Smooth muscle cell (in vitro differentiated cells): Measurements from ENCODE around the gene ZSCAN2. TPM values are rescaled to one million over a fixed set of nuclear protein-coding genes. Genes with fewer than 3 reads are reported as not detected.
A peak's percentile ranks its signal among the peaks of the same experiment; 100 is the strongest.
"Not testable (repeated sequence)": the region's sequence is repeated elsewhere in the genome, so short reads cannot be mapped to it uniquely, and the experiment has no call there.

Source experiments
- DNase-seq: peaks from one replicate; lab custom pipeline; 2025; ENCODE audit not compliant: unreplicated experiment; lab: John Stamatoyannopoulos, UW
- H2AFZ ChIP-seq: fragments of 200-600 bp; sonication (generic); 2 replicates; pipeline ENCODE4 v1.6.0; 2016; ENCODE audit warnings: antibody characterized with exemption, low read depth, mild to moderate bottlenecking
- H3F3A ChIP-seq: fragments of 200-600 bp; sonication (generic); 2 replicates; pipeline ENCODE4 v1.6.0; 2017; ENCODE audit warnings: antibody characterized with exemption, low read depth
- H3K27ac ChIP-seq: fragments of 200-600 bp; sonication (generic); 2 replicates; pipeline ENCODE4 v1.5.1; 2016; ENCODE audit warnings: low read depth, mild to moderate bottlenecking
- H3K27me3 ChIP-seq: fragments of 200-600 bp; sonication (generic); 2 replicates; pipeline ENCODE4 v1.6.1; 2016; ENCODE audit warnings: low read depth, mild to moderate bottlenecking
- H3K36me3 ChIP-seq: fragments of 200-600 bp; sonication (generic); 2 replicates; pipeline ENCODE4 v1.5.1; 2016; ENCODE audit warnings: low read depth
- H3K4me1 ChIP-seq: fragments of 200-600 bp; sonication (generic); 2 replicates; pipeline ENCODE4 v1.5.1; 2016; ENCODE audit warnings: low read depth
- H3K4me2 ChIP-seq: fragments of 200-600 bp; sonication (generic); 2 replicates; pipeline ENCODE4 v1.6.0; 2016; ENCODE audit warnings: mild to moderate bottlenecking
- H3K4me3 ChIP-seq: fragments of 200-600 bp; sonication (generic); 2 replicates; pipeline ENCODE4 v1.5.1; 2016; ENCODE audit warnings: mild to moderate bottlenecking
- H3K79me2 ChIP-seq: fragments of 200-600 bp; sonication (generic); 2 replicates; pipeline ENCODE4 v1.6.0; 2016; ENCODE audit warnings: low read depth, mild to moderate bottlenecking
- H3K9ac ChIP-seq: fragments of 200-600 bp; sonication (generic); 2 replicates; pipeline ENCODE4 v1.6.0; 2016; ENCODE audit warnings: low read depth
- H3K9me3 ChIP-seq: fragments of 200-600 bp; sonication (generic); replicated peaks from 2 replicates; pipeline ENCODE4 v1.5.1; 2016; ENCODE audit warnings: low read depth
- H4K20me1 ChIP-seq: fragments of 200-600 bp; sonication (generic); 2 replicates; pipeline ENCODE4 v1.6.0; 2016; ENCODE audit warnings: low read depth
- WGBS: methylation state at CpG from one replicate; pipeline ENCODE4 v1.1.7; 2016; ENCODE audit warnings: low lambda C conversion rate; 5-methylcytosine and 5-hydroxymethylcytosine counted together
- polyA plus RNA-seq: library from polyadenylated mRNA; unstranded; fragments of >200 nt; fragmentation: Nextera tagmentation; extraction: Ambion mirVana; gene quantifications from 2 replicates; pipeline ENCODE4 v1.2.1, GENCODE V29; 2016
- total RNA-seq: library from RNA; depleted of rRNA; stranded (reverse); fragments of >200 nt; gene quantifications from 2 replicates; pipeline ENCODE4 v1.2.3, GENCODE V29; 2014
- TF ChIP-seq, protein P1 (sequence below): fragments of 200-600 bp; sonication (generic); IDR thresholded peaks from 2 replicates; pipeline ENCODE4 v1.5.1; 2017; ENCODE audit warnings: borderline replicate concordance, mild to moderate bottlenecking, antibody characterized with exemption; ENCODE audit not compliant: insufficient read depth, poor library complexity, severe bottlenecking

The ZSCAN2 gene
- total and polyA plus RNA-seq, 2 experiments from 2014 or later: 6.9 to 15.4 TPM

GRCh38 chr15:84570164-84570735 is 30.6 kb upstream of the ZSCAN2 start:
- H3K4me1 ChIP-seq: peaks cover 6% of the 10 kb centered on the region
- WGBS: 1% methylated on average over 34 of the region's 52 CpGs
- peak overlapping the region; percentile 89 for H3K9ac ChIP-seq
- peaks cover 15% of the 10 kb centered on the region for H3K79me2 ChIP-seq
- H3K9me3 ChIP-seq: no peaks in the 10 kb centered on the region
- no peaks in the 10 kb centered on the region for H3K36me3 ChIP-seq
- H4K20me1 ChIP-seq: peaks cover 10% of the 10 kb centered on the region
- DNase-seq: no peak
- H3K4me2 ChIP-seq: peak overlapping the region; percentile 86
- H3K4me3 ChIP-seq: peak overlapping the region; percentile 78
- no peaks in the 10 kb centered on the region for H3K27me3 ChIP-seq
- no peaks in the 10 kb centered on the region for H3F3A ChIP-seq
- H2AFZ ChIP-seq: peak overlapping the region; percentile 94
- H3K27ac ChIP-seq: peak overlapping the region; percentile 83
- TF ChIP-seq, protein P1, sequence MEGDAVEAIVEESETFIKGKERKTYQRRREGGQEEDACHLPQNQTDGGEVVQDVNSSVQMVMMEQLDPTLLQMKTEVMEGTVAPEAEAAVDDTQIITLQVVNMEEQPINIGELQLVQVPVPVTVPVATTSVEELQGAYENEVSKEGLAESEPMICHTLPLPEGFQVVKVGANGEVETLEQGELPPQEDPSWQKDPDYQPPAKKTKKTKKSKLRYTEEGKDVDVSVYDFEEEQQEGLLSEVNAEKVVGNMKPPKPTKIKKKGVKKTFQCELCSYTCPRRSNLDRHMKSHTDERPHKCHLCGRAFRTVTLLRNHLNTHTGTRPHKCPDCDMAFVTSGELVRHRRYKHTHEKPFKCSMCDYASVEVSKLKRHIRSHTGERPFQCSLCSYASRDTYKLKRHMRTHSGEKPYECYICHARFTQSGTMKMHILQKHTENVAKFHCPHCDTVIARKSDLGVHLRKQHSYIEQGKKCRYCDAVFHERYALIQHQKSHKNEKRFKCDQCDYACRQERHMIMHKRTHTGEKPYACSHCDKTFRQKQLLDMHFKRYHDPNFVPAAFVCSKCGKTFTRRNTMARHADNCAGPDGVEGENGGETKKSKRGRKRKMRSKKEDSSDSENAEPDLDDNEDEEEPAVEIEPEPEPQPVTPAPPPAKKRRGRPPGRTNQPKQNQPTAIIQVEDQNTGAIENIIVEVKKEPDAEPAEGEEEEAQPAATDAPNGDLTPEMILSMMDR: no peak

DNA sequence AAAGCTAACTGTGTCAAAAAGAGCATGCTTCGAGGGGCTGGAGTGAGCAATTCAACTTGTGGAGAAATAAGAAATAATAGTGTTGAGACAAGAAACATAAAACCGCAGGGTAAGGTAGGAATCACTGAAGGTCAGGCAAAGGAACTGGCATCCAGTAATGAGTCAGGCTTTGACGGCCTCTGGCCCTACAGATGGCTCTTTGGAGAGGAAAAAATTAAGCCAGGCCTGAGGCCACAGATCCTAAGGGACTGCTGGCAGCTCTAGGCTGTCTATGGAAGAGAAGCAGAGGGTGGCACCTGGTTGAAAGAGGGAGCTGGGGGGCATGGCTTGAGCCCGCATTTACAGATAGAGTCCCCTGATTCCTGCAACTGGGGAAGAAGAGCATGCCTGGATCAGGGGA is 28.6 kb upstream of the ZSCAN2 start:
- no peak overlapping the region for H3K4me2 ChIP-seq
- no peak overlapping the region for H3K4me3 ChIP-seq
- peaks cover 6% of the 10 kb centered on the region for H3K4me1 ChIP-seq
- H3K9ac ChIP-seq: no peak overlapping the region
- WGBS: 71% methylated on average over 4 of the region's 4 CpGs
- H3K79me2 ChIP-seq: peaks cover 10% of the 10 kb centered on the region
- no peaks in the 10 kb centered on the region for H4K20me1 ChIP-seq
- TF ChIP-seq, protein P1: no peak
- H3K27ac ChIP-seq: peak overlapping the region; percentile 83
- no peaks in the 10 kb centered on the region for H3K36me3 ChIP-seq
- DNase-seq: no peak
- H3F3A ChIP-seq: no peaks in the 10 kb centered on the region
- no peaks in the 10 kb centered on the region for H3K27me3 ChIP-seq
- no peaks in the 10 kb centered on the region for H3K9me3 ChIP-seq
- H2AFZ ChIP-seq: no peak overlapping the region

DNA sequence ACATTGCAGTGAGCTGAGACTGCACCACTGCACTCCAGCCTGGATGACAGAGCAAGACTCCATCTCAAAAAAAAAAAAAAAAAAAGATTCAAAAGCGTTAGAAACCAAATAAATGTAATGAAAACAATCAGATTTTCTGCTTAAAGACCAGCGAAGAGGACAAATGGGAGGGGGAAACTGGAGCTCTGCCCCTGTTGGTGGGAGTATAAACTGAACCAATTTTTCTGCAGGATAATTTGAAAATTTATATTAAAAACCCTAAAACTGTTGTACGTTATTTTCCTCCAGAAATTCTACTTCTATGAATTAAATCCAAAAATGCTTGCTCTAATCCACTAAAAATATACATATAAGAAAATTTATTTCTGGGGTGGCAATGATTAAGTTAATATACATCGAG is 25.3 kb upstream of the ZSCAN2 start:
- Histone ChIP-seq H3K9me3 (no peaks in the 10 kb centered on the region), H4K20me1 (no peaks in the 10 kb centered on the region), H3K79me2 (no peaks in the 10 kb centered on the region), H3K4me3 (no peak overlapping the region), H3K27me3 (no peaks in the 10 kb centered on the region), H3K27ac (no peak overlapping the region), H3K9ac (no peak overlapping the region), H2AFZ (no peak overlapping the region), H3K4me2 (no peak overlapping the region), H3K36me3 (no peaks in the 10 kb centered on the region), H3F3A (no peaks in the 10 kb centered on the region), H3K4me1 (no peaks in the 10 kb centered on the region)
- TF ChIP-seq, protein P1: no peak
- 93% methylated on average over 4 of the region's 4 CpGs for WGBS
- no peak for DNase-seq

GRCh38 chr15:84577891-84578290 is 22.9 kb upstream of the ZSCAN2 start:
- WGBS: 88% methylated on average over 6 of the region's 6 CpGs
- H2AFZ ChIP-seq, H3K9ac ChIP-seq, H3K79me2 ChIP-seq, H3K4me3 ChIP-seq, H4K20me1 ChIP-seq, H3K9me3 ChIP-seq, H3K27ac ChIP-seq, H3F3A ChIP-seq, H3K36me3 ChIP-seq, H3K27me3 ChIP-seq, H3K4me2 ChIP-seq, H3K4me1 ChIP-seq, DNase-seq: not testable (repeated sequence)

DNA sequence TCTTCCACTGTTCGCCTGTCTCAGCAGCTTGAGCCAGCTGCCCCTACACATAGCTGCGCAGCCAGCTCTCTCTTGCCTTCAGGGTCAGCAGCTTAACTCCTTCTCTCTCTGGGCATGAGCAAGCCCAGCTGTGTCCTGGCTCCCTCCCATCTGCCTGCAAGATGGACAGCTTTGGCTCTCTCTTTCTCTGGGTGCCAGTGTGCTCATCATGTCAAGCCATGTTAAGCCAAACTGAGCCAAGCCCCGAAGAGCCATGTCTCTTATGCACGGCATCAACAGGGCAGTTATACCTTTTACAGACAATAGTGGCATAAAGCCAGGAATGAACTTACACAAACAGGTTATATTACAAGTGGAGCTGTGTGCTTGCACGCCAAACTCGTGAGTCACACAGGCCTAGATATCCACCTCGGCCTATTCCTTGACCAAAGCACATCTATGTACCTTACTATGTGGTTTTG is 21.5 kb upstream of the ZSCAN2 start:
- not testable (repeated sequence) for H2AFZ ChIP-seq, H4K20me1 ChIP-seq, H3K27ac ChIP-seq, H3K79me2 ChIP-seq, H3K36me3 ChIP-seq, H3K27me3 ChIP-seq, H3K9me3 ChIP-seq, H3K4me3 ChIP-seq, H3K9ac ChIP-seq, H3F3A ChIP-seq, H3K4me1 ChIP-seq, DNase-seq, H3K4me2 ChIP-seq
- 69% methylated on average over 7 of the region's 7 CpGs for WGBS

DNA sequence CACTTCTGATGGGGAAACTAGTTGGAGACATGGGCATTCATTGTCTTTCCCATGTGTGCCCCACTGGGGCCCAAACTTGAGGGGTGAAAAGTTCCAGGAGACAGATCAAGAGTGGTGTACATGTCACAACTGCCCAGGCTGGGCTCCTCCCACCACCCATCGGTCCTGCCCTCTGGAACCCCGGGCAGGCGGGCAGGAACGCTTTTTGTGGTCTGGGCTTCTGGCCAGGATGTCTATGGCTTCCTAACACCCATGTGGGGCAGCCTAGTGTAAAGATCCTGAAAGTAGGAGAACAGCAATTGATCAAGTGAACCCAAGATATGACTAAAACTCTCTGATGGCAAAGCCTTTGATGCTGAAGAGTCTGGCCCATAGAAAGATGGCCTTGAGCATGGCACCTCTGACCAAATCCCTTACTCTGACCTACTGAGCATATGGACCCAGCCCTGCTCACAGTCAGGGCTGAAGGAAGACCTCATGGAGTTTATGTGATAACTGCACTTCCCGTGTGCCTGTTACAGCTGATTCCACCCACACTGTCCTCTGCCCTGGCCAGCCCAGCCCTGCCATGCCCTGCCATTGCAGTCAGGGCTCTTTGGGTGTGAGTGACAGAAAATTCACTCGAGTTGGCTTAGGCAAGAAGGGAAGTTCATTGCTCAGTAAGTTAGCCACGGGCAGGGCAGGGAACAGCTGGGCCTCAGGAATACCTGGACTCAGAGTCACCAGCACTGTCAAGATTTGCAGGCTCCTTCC is 19.0 kb upstream of the ZSCAN2 start:
- not testable (repeated sequence) for H3K9me3 ChIP-seq, H2AFZ ChIP-seq
- 93% methylated on average over 6 of the region's 7 CpGs for WGBS

More for the DNA sequence above, 19.0 kb upstream of the ZSCAN2 start:
- H3K27ac ChIP-seq, H3K79me2 ChIP-seq, H3K4me1 ChIP-seq, H3K36me3 ChIP-seq, H3F3A ChIP-seq, H3K4me2 ChIP-seq, H3K4me3 ChIP-seq, DNase-seq, H3K27me3 ChIP-seq, H3K9ac ChIP-seq, H4K20me1 ChIP-seq: not testable (repeated sequence)
